Measurements from ENCODE around the gene AGFG2.
A peak's percentile ranks its signal among the peaks of the same experiment; 100 is the strongest.

AGFG2 gene

DNA sequence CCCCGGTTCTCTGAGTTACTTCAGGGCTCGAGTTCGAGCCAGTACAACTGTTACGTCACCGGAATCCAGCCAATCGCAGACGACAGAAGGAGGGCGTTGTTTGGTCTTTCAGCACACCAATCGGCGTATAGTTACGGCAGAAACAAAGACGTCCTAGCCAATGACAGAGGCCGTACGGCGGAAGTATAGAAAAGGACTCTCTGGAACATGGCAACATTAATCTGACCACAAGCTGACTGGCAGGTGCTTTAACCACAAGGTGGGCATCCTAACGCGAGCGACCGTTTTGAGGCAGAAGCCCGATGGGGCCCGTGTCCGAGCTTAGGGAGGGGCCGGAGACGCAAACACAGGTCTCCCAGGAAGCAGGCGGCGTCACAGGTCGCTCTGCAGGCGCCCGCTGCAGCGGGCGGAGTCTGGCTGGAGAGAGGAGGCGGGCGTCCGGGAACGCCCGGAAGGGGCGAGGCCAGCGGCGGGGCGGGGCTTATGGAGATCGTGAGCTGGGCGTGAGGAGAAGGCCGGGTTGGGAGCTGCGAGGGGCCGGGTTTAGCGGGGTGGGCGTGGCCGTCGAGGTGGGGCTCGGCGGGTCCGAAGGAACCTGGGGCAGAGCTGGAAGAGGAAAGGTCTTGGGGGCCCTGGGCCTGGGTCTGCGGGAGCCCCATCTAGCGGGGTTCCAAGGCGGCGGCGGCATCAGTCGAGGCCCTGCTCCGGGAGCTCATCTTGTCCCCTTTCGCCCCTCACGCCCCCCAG is 73.2 kb downstream of the AGFG2 start, which contains the start of gene MOSPD3:
TSS of gene MOSPD3 (plus strand) at position 558 of the 747 bp plus-strand sequence. CDS start 252 bp downstream, outside the sequence.
- TF ChIP-seq, protein P1, sequence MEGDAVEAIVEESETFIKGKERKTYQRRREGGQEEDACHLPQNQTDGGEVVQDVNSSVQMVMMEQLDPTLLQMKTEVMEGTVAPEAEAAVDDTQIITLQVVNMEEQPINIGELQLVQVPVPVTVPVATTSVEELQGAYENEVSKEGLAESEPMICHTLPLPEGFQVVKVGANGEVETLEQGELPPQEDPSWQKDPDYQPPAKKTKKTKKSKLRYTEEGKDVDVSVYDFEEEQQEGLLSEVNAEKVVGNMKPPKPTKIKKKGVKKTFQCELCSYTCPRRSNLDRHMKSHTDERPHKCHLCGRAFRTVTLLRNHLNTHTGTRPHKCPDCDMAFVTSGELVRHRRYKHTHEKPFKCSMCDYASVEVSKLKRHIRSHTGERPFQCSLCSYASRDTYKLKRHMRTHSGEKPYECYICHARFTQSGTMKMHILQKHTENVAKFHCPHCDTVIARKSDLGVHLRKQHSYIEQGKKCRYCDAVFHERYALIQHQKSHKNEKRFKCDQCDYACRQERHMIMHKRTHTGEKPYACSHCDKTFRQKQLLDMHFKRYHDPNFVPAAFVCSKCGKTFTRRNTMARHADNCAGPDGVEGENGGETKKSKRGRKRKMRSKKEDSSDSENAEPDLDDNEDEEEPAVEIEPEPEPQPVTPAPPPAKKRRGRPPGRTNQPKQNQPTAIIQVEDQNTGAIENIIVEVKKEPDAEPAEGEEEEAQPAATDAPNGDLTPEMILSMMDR (IDR thresholded peaks at IDR 0.05; ENCODE audit: insufficient read depth, low read length): no peak
- TF ChIP-seq, protein P2, sequence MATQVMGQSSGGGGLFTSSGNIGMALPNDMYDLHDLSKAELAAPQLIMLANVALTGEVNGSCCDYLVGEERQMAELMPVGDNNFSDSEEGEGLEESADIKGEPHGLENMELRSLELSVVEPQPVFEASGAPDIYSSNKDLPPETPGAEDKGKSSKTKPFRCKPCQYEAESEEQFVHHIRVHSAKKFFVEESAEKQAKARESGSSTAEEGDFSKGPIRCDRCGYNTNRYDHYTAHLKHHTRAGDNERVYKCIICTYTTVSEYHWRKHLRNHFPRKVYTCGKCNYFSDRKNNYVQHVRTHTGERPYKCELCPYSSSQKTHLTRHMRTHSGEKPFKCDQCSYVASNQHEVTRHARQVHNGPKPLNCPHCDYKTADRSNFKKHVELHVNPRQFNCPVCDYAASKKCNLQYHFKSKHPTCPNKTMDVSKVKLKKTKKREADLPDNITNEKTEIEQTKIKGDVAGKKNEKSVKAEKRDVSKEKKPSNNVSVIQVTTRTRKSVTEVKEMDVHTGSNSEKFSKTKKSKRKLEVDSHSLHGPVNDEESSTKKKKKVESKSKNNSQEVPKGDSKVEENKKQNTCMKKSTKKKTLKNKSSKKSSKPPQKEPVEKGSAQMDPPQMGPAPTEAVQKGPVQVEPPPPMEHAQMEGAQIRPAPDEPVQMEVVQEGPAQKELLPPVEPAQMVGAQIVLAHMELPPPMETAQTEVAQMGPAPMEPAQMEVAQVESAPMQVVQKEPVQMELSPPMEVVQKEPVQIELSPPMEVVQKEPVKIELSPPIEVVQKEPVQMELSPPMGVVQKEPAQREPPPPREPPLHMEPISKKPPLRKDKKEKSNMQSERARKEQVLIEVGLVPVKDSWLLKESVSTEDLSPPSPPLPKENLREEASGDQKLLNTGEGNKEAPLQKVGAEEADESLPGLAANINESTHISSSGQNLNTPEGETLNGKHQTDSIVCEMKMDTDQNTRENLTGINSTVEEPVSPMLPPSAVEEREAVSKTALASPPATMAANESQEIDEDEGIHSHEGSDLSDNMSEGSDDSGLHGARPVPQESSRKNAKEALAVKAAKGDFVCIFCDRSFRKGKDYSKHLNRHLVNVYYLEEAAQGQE (IDR thresholded peaks at IDR 0.05; ENCODE audit: insufficient replicate concordance, low read depth): peak; percentile 25
- peak; percentile 86 for TF ChIP-seq POLR2AphosphoS5 (IDR thresholded peaks at IDR 0.05; ENCODE audit: low read depth)
- TF ChIP-seq SPI1 (IDR thresholded peaks at IDR 0.05; ENCODE audit: borderline replicate concordance, low read depth): no peak
- peak; percentile 36 for TF ChIP-seq GABPA (IDR thresholded peaks at IDR 0.05; ENCODE audit: low read depth)
- H3K27ac ChIP-seq (replicated peaks): peak within 1 kb of the TSS; percentile 93

DNA sequence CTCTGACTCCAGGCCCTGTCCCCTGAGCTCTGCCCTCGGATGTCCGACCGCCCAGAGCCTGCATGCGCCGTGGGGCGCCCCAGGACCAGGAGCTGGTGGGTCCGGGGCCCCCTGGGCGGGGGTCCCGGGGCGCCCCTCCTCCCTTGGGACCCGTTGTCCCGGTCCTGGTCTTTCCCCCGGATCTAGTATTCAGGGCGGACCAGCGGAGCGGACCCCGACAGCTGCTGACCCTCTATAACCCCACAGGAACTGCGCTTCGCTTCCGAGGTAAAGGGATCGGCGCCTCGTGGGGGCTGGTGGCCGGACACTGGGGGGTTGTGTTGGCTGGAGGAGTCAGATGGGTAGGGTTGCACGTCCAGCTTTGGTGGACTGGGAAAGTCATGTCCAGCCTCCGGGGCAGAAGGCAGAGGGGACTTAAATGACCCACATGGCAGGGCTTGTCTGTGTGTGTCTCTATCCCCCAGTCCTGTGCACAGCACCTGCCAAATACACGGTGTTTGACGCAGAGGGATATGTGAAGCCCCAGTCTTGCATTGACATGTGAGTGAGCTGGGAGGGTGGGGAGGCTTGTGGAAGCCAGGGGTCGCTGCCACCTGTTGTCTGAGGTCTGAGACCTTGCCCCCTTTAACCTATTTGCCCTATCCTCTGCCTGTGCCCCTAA is 73.9 kb downstream of the AGFG2 start:
- no peaks in the 10 kb centered on the region for H3K27me3 ChIP-seq (ENCODE audit: insufficient read depth, poor library complexity, severe bottlenecking)

More for the DNA sequence above, 73.2 kb downstream of the AGFG2 start, which contains the start of gene MOSPD3:
- Histone ChIP-seq H3K4me3 (replicated peaks; ENCODE audit: insufficient read depth, low read length) (peak within 1 kb of the TSS; percentile 83), H3K27me3 (ENCODE audit: insufficient read depth, poor library complexity, severe bottlenecking) (no peaks in the 10 kb centered on the region)
- peak; percentile 98 to 99 for DNase-seq (ENCODE audit: low read depth in 1 of 2, low spot score in 1 of 2)

More for the DNA sequence above, 73.9 kb downstream of the AGFG2 start:
- Histone ChIP-seq H3K27ac (replicated peaks) (peak overlapping the region; percentile 93), H3K4me3 (replicated peaks; ENCODE audit: insufficient read depth, low read length) (peak overlapping the region; percentile 83)
- no peak for DNase-seq (ENCODE audit: low read depth in 1 of 2, low spot score in 1 of 2)
- TF ChIP-seq, protein P1 (IDR thresholded peaks at IDR 0.05; ENCODE audit: insufficient read depth, low read length): no peak
- no peak for TF ChIP-seq POLR2AphosphoS5 (IDR thresholded peaks at IDR 0.05; ENCODE audit: low read depth)
- no peak for TF ChIP-seq SPI1 (IDR thresholded peaks at IDR 0.05; ENCODE audit: borderline replicate concordance, low read depth)
- TF ChIP-seq, protein P2 (IDR thresholded peaks at IDR 0.05; ENCODE audit: insufficient replicate concordance, low read depth): no peak
- no peak for TF ChIP-seq GABPA (IDR thresholded peaks at IDR 0.05; ENCODE audit: low read depth)

Measured in HL-60 (cell line).